ENCODE results near the gene ALX4.

ALX4 gene

GRCh38 chr11:44274404-44274803 is 35.5 kb downstream of the ALX4 start:
- TF ChIP-seq CTCF (IDR thresholded peaks at IDR 0.05; ENCODE audit: borderline replicate concordance, insufficient read depth, low read depth, low read length): no peak
- no peak overlapping the region for H3K4me3 ChIP-seq (ENCODE audit: low read depth, low read length)

DNA sequence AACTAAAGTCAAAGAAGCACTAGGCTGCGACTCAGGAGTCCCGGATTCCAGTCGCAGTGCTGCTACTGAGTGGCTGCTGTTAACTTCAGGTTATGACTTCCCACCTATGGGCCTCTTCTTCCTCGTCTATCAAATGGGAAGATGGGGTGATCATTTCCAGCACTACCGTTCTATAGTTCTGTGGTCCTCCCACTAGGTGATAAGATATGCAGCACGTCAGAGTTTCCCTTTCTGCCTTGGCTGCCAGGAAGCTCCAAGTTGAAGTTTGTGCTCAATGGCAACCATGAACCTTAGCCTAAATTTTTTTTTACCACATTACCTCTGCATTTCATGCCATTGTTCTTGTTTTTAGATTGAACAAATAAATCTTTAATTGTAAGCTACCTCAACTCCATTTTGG is 38.7 kb downstream of the ALX4 start:
- H3K4me3 ChIP-seq (ENCODE audit: low read depth, low read length): no peak overlapping the region
- no peak for TF ChIP-seq CTCF (IDR thresholded peaks at IDR 0.05; ENCODE audit: borderline replicate concordance, insufficient read depth, low read depth, low read length)

- no peak overlapping the region for H3K4me3 ChIP-seq (ENCODE audit: low read depth, low read length)
- no peak for TF ChIP-seq CTCF (IDR thresholded peaks at IDR 0.05; ENCODE audit: borderline replicate concordance, insufficient read depth, low read depth, low read length)
These were observed 39.3 kb downstream of the ALX4 start for GRCh38 chr11:44270403-44271273.

DNA sequence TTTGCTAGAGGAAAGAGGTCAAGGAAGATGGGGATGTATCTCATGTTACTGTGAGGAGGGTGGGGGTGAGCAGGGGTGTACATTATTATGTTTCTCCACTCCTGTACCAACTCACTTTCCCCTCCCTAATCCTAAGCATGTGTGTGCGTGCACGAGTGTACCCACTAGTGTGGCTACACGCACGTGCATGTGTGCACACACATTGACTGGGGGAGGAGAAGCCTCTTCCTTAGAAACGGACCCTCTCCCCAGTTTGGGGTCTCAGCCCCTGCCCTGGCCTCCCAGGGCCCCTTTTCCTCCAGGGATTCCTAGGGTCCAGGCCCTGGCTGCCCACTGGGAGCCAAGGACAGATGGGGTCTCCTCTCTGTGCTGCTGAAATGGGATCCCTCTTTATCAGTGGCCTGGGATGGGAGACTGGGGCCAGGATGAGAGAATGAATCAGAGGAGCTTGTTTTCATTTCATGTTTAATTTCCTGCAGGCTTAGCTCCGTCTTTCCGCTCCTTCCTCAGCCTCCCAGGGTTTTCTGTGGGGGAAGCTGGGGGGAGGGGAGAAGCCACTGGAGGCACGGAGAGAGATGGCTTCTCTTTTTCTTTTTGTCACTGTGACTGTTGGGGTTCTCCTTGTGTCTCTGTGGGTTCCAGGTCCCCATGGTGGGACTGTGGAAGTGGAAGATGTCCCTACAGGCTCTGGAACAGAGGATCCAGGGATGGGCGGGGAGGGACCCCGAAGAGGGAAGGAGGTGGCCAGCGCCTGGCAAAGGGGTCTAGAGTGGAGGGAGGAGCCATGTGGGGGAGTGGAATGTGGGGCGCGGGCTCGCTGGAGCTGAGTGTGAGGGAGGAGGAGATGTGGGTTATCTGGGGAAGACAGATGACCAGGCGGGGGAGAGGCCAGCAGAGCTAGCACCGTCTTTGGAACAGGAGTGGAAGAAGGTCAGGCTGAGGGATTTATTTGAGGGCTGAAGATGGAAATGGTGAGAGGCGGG is 40.3 kb downstream of the ALX4 start:
- H3K4me3 ChIP-seq (ENCODE audit: low read depth, low read length): no peak overlapping the region
- no peak for TF ChIP-seq CTCF (IDR thresholded peaks at IDR 0.05; ENCODE audit: borderline replicate concordance, insufficient read depth, low read depth, low read length)

DNA sequence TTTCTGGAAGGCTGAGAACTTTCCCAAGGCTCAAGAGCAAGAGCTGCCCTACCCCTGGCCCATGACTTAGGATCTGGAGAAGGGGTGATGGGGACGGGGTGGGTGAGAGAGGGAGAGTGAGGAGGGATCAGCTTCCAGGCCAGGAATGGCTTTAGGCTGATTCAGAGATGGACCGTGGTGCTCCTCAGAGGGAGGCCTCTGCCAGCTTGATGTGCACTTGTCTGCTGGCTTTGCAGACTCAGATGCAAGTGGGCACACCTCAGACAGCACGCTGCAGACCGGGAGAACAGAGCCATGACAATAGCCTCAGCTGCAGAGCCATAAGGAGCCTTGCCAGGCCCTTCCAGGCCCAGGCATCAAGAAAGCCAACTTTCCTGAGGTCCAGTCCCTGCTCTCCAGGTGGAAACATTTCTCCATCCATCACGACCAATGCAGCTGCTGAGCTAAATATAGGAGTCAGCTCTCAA is 41.3 kb downstream of the ALX4 start:
- no peak overlapping the region for H3K4me3 ChIP-seq (ENCODE audit: low read depth, low read length)
- TF ChIP-seq CTCF (IDR thresholded peaks at IDR 0.05; ENCODE audit: borderline replicate concordance, insufficient read depth, low read depth, low read length): no peak

- TF ChIP-seq CTCF (IDR thresholded peaks at IDR 0.05; ENCODE audit: borderline replicate concordance, insufficient read depth, low read depth, low read length): no peak
- no peak overlapping the region for H3K4me3 ChIP-seq (ENCODE audit: low read depth, low read length)
These were observed 42.0 kb downstream of the ALX4 start for GRCh38 chr11:44267750-44268613.
